ENCODE measurements around the gene LYPLAL1. TPM values are rescaled to one million over a fixed set of nuclear protein-coding genes. Genes with fewer than 3 reads are reported as not detected.

Gene LYPLAL1
- total RNA-seq, 1 experiment from 2014 or later, result 41.3 TPM

- POLR2A ChIA-PET, result no interaction called here
- no peaks in the 10 kb centered on the region for H3K36me3 ChIP-seq (ENCODE audit: control insufficient read depth, insufficient read depth, low read length)
- no peaks in the 10 kb centered on the region for H3K9me3 ChIP-seq (ENCODE audit: control insufficient read depth, insufficient read depth, low read depth, low read length)
- no peak overlapping the region for H3K27ac ChIP-seq (ENCODE audit: low read length)
- intact Hi-C loops (cut with micrococcal nuclease; ENCODE audit: unreplicated experiment), result no loop called here
- ATAC-seq, result no peak
- TF ChIP-seq REST (IDR thresholded peaks at IDR 0.05; ENCODE audit: insufficient read depth in 1 of 2, low read depth in 2 of 2, low read length in 1 of 2) (no peak), CTCF (IDR thresholded peaks at IDR 0.05) (no peak), TCF7L2 (IDR thresholded peaks at IDR 0.05; ENCODE audit: low read depth, low read length) (no peak), SIN3A (IDR thresholded peaks at IDR 0.05; ENCODE audit: borderline replicate concordance, insufficient read depth, low read depth, low read length) (no peak), POLR2AphosphoS5 (IDR thresholded peaks at IDR 0.05; ENCODE audit: low read depth, low read length) (no peak)
- CTCF ChIA-PET, result no interaction called here
- DNase-seq (ENCODE audit: low read depth, low spot score), result no peak
- no peak overlapping the region for H3K4me3 ChIP-seq (ENCODE audit: low read depth in 2 of 2, low read length in 2 of 2)
- H3K4me1 ChIP-seq (ENCODE audit: control insufficient read depth, insufficient read depth, low read length), result no peaks in the 10 kb centered on the region
- H3K27me3 ChIP-seq (ENCODE audit: control insufficient read depth, insufficient read depth, low read length), result no peaks in the 10 kb centered on the region
- no TSS peak for BruUV-seq (replicated peaks)
- in situ Hi-C loops (cut with HindIII; ENCODE audit: low pct_unique_long_range_greater_than_20kb, low sequenced_read_pairs), result no loop called here
These were observed 59.2 kb downstream of the LYPLAL1 start for GRCh38 chr1:219232890-219233289.

GRCh38 chr1:219235903-219236481 is 62.3 kb downstream of the LYPLAL1 start:
- ATAC-seq (no peak), DNase-seq (ENCODE audit: low read depth, low spot score) (no peak)
- intact Hi-C loops (cut with micrococcal nuclease; ENCODE audit: unreplicated experiment) (no loop called here), in situ Hi-C loops (cut with HindIII; ENCODE audit: low pct_unique_long_range_greater_than_20kb, low sequenced_read_pairs) (no loop called here)
- H3K4me3 ChIP-seq (ENCODE audit: low read depth in 2 of 2, low read length in 2 of 2), result no peak overlapping the region
- no peak for TF ChIP-seq SIN3A (IDR thresholded peaks at IDR 0.05; ENCODE audit: borderline replicate concordance, insufficient read depth, low read depth, low read length)
- TF ChIP-seq POLR2AphosphoS5 (IDR thresholded peaks at IDR 0.05; ENCODE audit: low read depth, low read length), result no peak
- no peak for TF ChIP-seq TCF7L2 (IDR thresholded peaks at IDR 0.05; ENCODE audit: low read depth, low read length)
- no peak for TF ChIP-seq CTCF (IDR thresholded peaks at IDR 0.05)
- no peak for TF ChIP-seq REST (IDR thresholded peaks at IDR 0.05; ENCODE audit: insufficient read depth in 1 of 2, low read depth in 2 of 2, low read length in 1 of 2)
- ChIA-PET POLR2A (no interaction called here), CTCF (no interaction called here)
- no peaks in the 10 kb centered on the region for H3K36me3 ChIP-seq (ENCODE audit: control insufficient read depth, insufficient read depth, low read length)
- no TSS peak for BruUV-seq (replicated peaks)
- no peaks in the 10 kb centered on the region for H3K4me1 ChIP-seq (ENCODE audit: control insufficient read depth, insufficient read depth, low read length)
- H3K27ac ChIP-seq (ENCODE audit: low read length), result no peak overlapping the region
- H3K27me3 ChIP-seq (ENCODE audit: control insufficient read depth, insufficient read depth, low read length), result no peaks in the 10 kb centered on the region
- H3K9me3 ChIP-seq (ENCODE audit: control insufficient read depth, insufficient read depth, low read depth, low read length), result no peaks in the 10 kb centered on the region
